K562 (cell line): ENCODE results near the gene RNF223. TPM values are rescaled to one million over a fixed set of nuclear protein-coding genes. Genes with fewer than 3 reads are reported as not detected.

Source experiments
- ATAC-seq: fragments of 200-7000 bp; cut with Tn5 transposase; 3 replicates; pipeline ENCODE4 v1.9.1; 2020; ENCODE audit warnings: moderate library complexity
- BruUV-seq: library from RNA; stranded (reverse); fragments of 400-500 nt; replicated peaks from 2 replicates; lab custom pipeline; 2021; lab: Mats Ljungman, UMichigan
- CTCF ChIA-PET: fragments of 300-600 bp; formaldehyde crosslinking; extraction: SDS; loops from one replicate; lab custom pipeline; 2021; ENCODE audit warnings: low intra/inter-chr PET ratio; lab: Yijun Ruan, JAX
- POLR2A ChIA-PET: fragments of 300-600, 350-650 bp; sonication (Branson Sonifier 250); formaldehyde crosslinking; extraction: SDS; loops from one replicate; lab custom pipeline; 2021; ENCODE audit warnings: antibody characterized with exemption, inconsistent platforms; lab: Yijun Ruan, JAX
- DNase-seq, 4 experiments: peaks; one replicate each; pipeline versions ENCODE4 v3.0.0 to v3.0.0-alpha.2; 2011 to 2018; ENCODE audit warnings: low spot score in 3 of 4, mixed read lengths in 3 of 4; ENCODE audit errors: extremely low read depth in 1 of 4
- FAIRE-seq: peaks from 2 replicates; lab custom pipeline; 2011; peaks lifted over from hg19 to GRCh38; lab: Jason Lieb, UNC
- H2AFZ ChIP-seq: 2 replicates; pipeline ENCODE4 v1.6.0; 2011; ENCODE audit warnings: low read depth, low read length, control low read depth, inconsistent platforms
- H3K27ac ChIP-seq: fragments of 200-600 bp; 3 replicates; pipeline ENCODE4 v1.8.0; 2011; ENCODE audit warnings: low read depth, mild to moderate bottlenecking, control low read depth, inconsistent platforms, low read length, moderate library complexity, mixed read lengths; ENCODE audit errors: extremely low read depth
- H3K27me3 ChIP-seq, 2 experiments: fragments of 300-600 bp in 1 of 2; 2 replicates in 1 of 2; 3 replicates in 1 of 2; pipeline versions ENCODE4 v1.6.0 to v1.8.0; 2011; ENCODE audit warnings: inconsistent platforms in 2 of 2, low read length in 2 of 2, mild to moderate bottlenecking in 1 of 2, mixed read lengths in 1 of 2, moderate library complexity in 1 of 2; ENCODE audit not compliant: control insufficient read depth in 2 of 2, insufficient read depth in 2 of 2
- H3K36me3 ChIP-seq: fragments of 300-600 bp; 3 replicates; pipeline ENCODE4 v1.8.0; 2011; ENCODE audit warnings: mild to moderate bottlenecking, low read length, inconsistent platforms; ENCODE audit not compliant: control insufficient read depth, insufficient read depth
- H3K4me1 ChIP-seq, 2 experiments: fragments of 200-600 bp in 1 of 2; replicated peaks in 1 of 2; 2 replicates in 1 of 2; 3 replicates in 1 of 2; pipeline versions ENCODE4 v1.5.1 to v1.8.0; 2011; ENCODE audit warnings: inconsistent platforms in 2 of 2, low read length in 2 of 2, mild to moderate bottlenecking in 1 of 2, mixed read lengths in 1 of 2, moderate library complexity in 1 of 2; ENCODE audit not compliant: control insufficient read depth in 2 of 2, insufficient read depth in 2 of 2
- H3K4me2 ChIP-seq: 2 replicates; pipeline ENCODE4 v1.6.1; 2011; ENCODE audit warnings: low read length, control low read depth, inconsistent platforms, mixed read lengths; ENCODE audit not compliant: insufficient read depth
- H3K4me3 ChIP-seq: fragments of 200-600 bp; sonication (generic), shearing (Covaris generic); 2 replicates; pipeline ENCODE4 v1.5.1; 2016; ENCODE audit warnings: control low read depth, inconsistent platforms
- H3K79me2 ChIP-seq: fragments of 200-600 bp; 3 replicates; pipeline ENCODE4 v1.8.0; 2011; ENCODE audit warnings: low read length, inconsistent platforms; ENCODE audit not compliant: control insufficient read depth, insufficient read depth
- H3K9ac ChIP-seq, 2 experiments: 2 replicates each; pipeline versions ENCODE4 v1.6.0 to v1.6.1; 2011; ENCODE audit warnings: low read depth in 2 of 2, low read length in 2 of 2, control low read depth in 1 of 2, inconsistent platforms in 1 of 2, mild to moderate bottlenecking in 1 of 2, mixed read lengths in 1 of 2; ENCODE audit not compliant: insufficient read depth in 1 of 2
- H3K9me1 ChIP-seq: one replicate; pipeline ENCODE4 v1.6.0; 2011; ENCODE audit warnings: inconsistent platforms, mild to moderate bottlenecking, low read length, moderate library complexity; ENCODE audit not compliant: control insufficient read depth, insufficient read depth
- H3K9me3 ChIP-seq: replicated peaks from 2 replicates; pipeline ENCODE4 v1.5.1; 2011; ENCODE audit warnings: low read depth, low read length, inconsistent platforms; ENCODE audit not compliant: control insufficient read depth, insufficient read depth
- H4K20me1 ChIP-seq: replicated peaks from 2 replicates; pipeline ENCODE4 v1.6.1; 2011; ENCODE audit warnings: low read length, inconsistent platforms, mixed read lengths; ENCODE audit not compliant: control insufficient read depth, insufficient read depth
- C11orf30 ChIP-seq: fragments of 450-650 bp; IDR thresholded peaks from 2 replicates; pipeline ENCODE4 v1.6.1; 2016; ENCODE audit warnings: low read depth, mild to moderate bottlenecking
- FOXP1 ChIP-seq: sonication (generic); formaldehyde crosslinking; IDR thresholded peaks from 2 replicates; pipeline ENCODE4 v1.8.0; 2022; ENCODE audit warnings: mild to moderate bottlenecking, missing genetic modification reagents
- MAFG ChIP-seq: fragments of 450-650 bp; conservative IDR thresholded peaks from 2 replicates; pipeline ENCODE4 v1.6.1; 2016; ENCODE audit warnings: missing genetic modification characterization, missing compliant biosample characterization
- NRF1 ChIP-seq, 2 experiments: fragments of 450-650 bp; IDR thresholded peaks in 1 of 2; conservative IDR thresholded peaks in 1 of 2; 2 replicates each; pipeline ENCODE4 v1.6.1; 2014; ENCODE audit warnings: mild to moderate bottlenecking in 2 of 2
- SMAD2 ChIP-seq: fragments of 150-350 bp; IDR thresholded peaks from 2 replicates; pipeline ENCODE4 v1.6.1; 2014; ENCODE audit warnings: low read depth, mild to moderate bottlenecking, low read length
- SP1 ChIP-seq: sonication (generic); formaldehyde crosslinking; IDR thresholded peaks from 2 replicates; pipeline ENCODE4 v1.8.1; 2022; ENCODE audit warnings: mild to moderate bottlenecking, missing genetic modification reagents
- ZNF165 ChIP-seq: fragments of 250-450 bp; sonication (Bioruptor Pico); IDR thresholded peaks from 2 replicates; pipeline ENCODE4 v1.4.0; 2020; ENCODE audit warnings: borderline replicate concordance
- ZNF444 ChIP-seq: fragments of 250-450 bp; sonication (Bioruptor Pico); IDR thresholded peaks from 2 replicates; pipeline ENCODE4 v1.4.0; 2020; ENCODE audit warnings: mild to moderate bottlenecking, moderate library complexity
- ZNF696 ChIP-seq: fragments of 250-450 bp; sonication (Bioruptor Pico); conservative IDR thresholded peaks from 2 replicates; pipeline ENCODE4 v1.4.0; 2020; ENCODE audit warnings: mild to moderate bottlenecking, moderate library complexity
- WGBS: fragments of 100-300 bp; shearing (Covaris generic); methylation state at CpG from one replicate; pipeline ENCODE4 v1.1.6; 2016; ENCODE audit warnings: low coverage, mixed read lengths; ENCODE audit not compliant: insufficient coverage; ENCODE audit errors: missing lambda C conversion rate; 5-methylcytosine and 5-hydroxymethylcytosine counted together
- in situ Hi-C: fragments of 300-500 bp; cut with MboI; formaldehyde crosslinking; loops from 4 replicates; pipeline ENCODE4 v1.15.0; 2018; ENCODE audit warnings: inconsistent platforms, mixed read lengths
- intact Hi-C: fragments of 100-400 bp; cut with micrococcal nuclease; formaldehyde crosslinking; loops from 2 replicates; pipeline ENCODE4 v1.14.2; 2022
- polyA plus RNA-seq, 8 experiments: library from polyadenylated mRNA; depleted of rRNA in 4 of 8; stranded (reverse) in 5 of 8; unstranded in 3 of 8; fragments of >200 nt; fragmentation: Nextera tagmentation in 2 of 8; fragmentation: Illumina TruSeq in 1 of 8; extraction: Ambion mirVana in 2 of 8; extraction: Trizol in 1 of 8; gene quantifications; 2 replicates each; pipeline versions ENCODE4 v1.2.1 to v1.2.3, GENCODE V29; 2011 to 2014; ENCODE audit warnings: inconsistent platforms in 1 of 8, missing spikeins in 1 of 8
- total RNA-seq, 7 experiments: library from RNA; depleted of rRNA in 6 of 7; stranded (reverse); fragments of >200 nt in 6 of 7; fragmentation: Illumina TruSeq in 2 of 7; extraction: Trizol in 2 of 7; gene quantifications; 2 replicates each; pipeline versions ENCODE4 v1.2.1 to v1.2.3, GENCODE V29; 2011 to 2021; ENCODE audit warnings: low replicate concordance in 1 of 7
- TF ChIP-seq, protein P1 (sequence below): fragments of 450-650 bp; formaldehyde crosslinking; IDR thresholded peaks from 2 replicates; pipeline ENCODE4 v1.4.0; 2022; ENCODE audit warnings: mild to moderate bottlenecking, moderate library complexity
- TF ChIP-seq, protein P2 (sequence below): sonication (generic); formaldehyde crosslinking; IDR thresholded peaks from 2 replicates; pipeline ENCODE4 v1.9.0; 2022; ENCODE audit warnings: mild to moderate bottlenecking, missing genetic modification reagents
- TF ChIP-seq, protein P3 (sequence below): fragments of 150-350 bp; IDR thresholded peaks from 2 replicates; pipeline ENCODE4 v1.6.1; 2014; ENCODE audit warnings: low read depth, mild to moderate bottlenecking, low read length, borderline replicate concordance

Gene RNF223
- total and polyA plus RNA-seq, 9 of the 15 experiments (the other 6 are each of a cell fraction or from before 2014, with no cell fraction given), result 0.04 to 0.32 TPM; not detected in 7

DNA sequence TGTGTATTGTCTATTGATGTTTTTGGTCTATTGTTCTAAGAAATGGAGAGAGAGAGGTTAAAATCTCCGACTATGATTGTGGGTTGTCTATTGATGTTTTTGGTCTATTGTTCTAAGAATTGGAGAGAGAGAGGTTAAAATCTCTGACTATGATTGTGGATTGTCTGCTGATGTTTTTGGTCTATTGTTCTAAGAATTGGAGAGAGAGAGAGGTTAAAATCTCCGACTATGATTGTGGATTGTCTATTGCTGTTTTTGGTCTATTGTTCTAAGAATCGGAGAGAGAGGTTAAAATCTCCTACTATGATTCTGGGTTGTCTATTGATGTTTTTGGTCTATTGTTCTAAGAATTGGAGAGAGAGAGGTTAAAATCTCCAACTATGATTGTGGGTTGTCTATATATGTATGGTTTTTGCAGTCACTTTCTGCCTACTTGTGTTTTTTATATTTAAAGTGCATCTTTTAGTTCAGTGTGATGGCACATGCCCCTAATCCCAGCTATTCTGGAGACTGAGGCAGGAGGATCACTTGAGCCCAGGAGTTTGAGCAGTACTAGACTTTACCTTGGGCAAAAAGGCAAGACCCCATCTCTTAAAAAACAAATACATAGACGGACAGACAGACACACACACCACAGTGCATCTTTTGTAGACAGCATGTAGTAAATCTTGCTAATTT is 25.5 kb upstream of the RNF223 start:
- no peaks in the 10 kb centered on the region; a peak in 1 of 5 replicates for H3K4me1 ChIP-seq
- no peak overlapping the region for H3K9ac ChIP-seq
- H3K4me2 ChIP-seq, result no peak overlapping the region
- H3K9me3 ChIP-seq, result peaks cover 2% of the 10 kb centered on the region; the same call in 1 of the 2 replicates
- no peaks in the 10 kb centered on the region for H3K9me1 ChIP-seq
- FAIRE-seq (no peak), DNase-seq (no peak), ATAC-seq (no peak)
- no peaks in the 10 kb centered on the region for H3K27me3 ChIP-seq
- no peak overlapping the region for H3K27ac ChIP-seq
- H2AFZ ChIP-seq, result no peak overlapping the region
- H4K20me1 ChIP-seq, result no peaks in the 10 kb centered on the region
- no peak overlapping the region for H3K4me3 ChIP-seq
- no TSS peak for BruUV-seq
- POLR2A ChIA-PET, result no interaction called here
- WGBS, result 70% methylated on average over 4 of the region's 4 CpGs
- H3K79me2 ChIP-seq, result peaks cover 10% of the 10 kb centered on the region
- in situ Hi-C loops (no loop called here), intact Hi-C loops (no loop called here)
- CTCF ChIA-PET, result no interaction called here
- H3K36me3 ChIP-seq, result no peaks in the 10 kb centered on the region; the same call in 2 of the 3 replicates
- no peak for TF ChIP-seq NRF1 (conservative IDR thresholded peaks at IDR 0.05 in 1 of 2, IDR thresholded peaks at IDR 0.05 in 1 of 2)
- no peak for TF ChIP-seq ZNF444 (CRISPR knock-in tag)
- TF ChIP-seq ZNF165 (CRISPR knock-in tag), result no peak
- no peak for TF ChIP-seq ZNF696 (CRISPR knock-in tag)
- TF ChIP-seq, protein P1, sequence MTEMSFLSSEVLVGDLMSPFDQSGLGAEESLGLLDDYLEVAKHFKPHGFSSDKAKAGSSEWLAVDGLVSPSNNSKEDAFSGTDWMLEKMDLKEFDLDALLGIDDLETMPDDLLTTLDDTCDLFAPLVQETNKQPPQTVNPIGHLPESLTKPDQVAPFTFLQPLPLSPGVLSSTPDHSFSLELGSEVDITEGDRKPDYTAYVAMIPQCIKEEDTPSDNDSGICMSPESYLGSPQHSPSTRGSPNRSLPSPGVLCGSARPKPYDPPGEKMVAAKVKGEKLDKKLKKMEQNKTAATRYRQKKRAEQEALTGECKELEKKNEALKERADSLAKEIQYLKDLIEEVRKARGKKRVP (CRISPR knock-in tag), result no peak
- TF ChIP-seq MAFG (tag), result no peak
- TF ChIP-seq C11orf30, result no peak
- no peak for TF ChIP-seq SMAD2
- TF ChIP-seq, protein P2, sequence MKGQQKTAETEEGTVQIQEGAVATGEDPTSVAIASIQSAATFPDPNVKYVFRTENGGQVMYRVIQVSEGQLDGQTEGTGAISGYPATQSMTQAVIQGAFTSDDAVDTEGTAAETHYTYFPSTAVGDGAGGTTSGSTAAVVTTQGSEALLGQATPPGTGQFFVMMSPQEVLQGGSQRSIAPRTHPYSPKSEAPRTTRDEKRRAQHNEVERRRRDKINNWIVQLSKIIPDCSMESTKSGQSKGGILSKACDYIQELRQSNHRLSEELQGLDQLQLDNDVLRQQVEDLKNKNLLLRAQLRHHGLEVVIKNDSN, result no peak
- TF ChIP-seq, protein P3, sequence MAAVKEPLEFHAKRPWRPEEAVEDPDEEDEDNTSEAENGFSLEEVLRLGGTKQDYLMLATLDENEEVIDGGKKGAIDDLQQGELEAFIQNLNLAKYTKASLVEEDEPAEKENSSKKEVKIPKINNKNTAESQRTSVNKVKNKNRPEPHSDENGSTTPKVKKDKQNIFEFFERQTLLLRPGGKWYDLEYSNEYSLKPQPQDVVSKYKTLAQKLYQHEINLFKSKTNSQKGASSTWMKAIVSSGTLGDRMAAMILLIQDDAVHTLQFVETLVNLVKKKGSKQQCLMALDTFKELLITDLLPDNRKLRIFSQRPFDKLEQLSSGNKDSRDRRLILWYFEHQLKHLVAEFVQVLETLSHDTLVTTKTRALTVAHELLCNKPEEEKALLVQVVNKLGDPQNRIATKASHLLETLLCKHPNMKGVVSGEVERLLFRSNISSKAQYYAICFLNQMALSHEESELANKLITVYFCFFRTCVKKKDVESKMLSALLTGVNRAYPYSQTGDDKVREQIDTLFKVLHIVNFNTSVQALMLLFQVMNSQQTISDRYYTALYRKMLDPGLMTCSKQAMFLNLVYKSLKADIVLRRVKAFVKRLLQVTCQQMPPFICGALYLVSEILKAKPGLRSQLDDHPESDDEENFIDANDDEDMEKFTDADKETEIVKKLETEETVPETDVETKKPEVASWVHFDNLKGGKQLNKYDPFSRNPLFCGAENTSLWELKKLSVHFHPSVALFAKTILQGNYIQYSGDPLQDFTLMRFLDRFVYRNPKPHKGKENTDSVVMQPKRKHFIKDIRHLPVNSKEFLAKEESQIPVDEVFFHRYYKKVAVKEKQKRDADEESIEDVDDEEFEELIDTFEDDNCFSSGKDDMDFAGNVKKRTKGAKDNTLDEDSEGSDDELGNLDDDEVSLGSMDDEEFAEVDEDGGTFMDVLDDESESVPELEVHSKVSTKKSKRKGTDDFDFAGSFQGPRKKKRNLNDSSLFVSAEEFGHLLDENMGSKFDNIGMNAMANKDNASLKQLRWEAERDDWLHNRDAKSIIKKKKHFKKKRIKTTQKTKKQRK, result no peak
- no peak for TF ChIP-seq SP1 (CRISPR knock-in tag)
- TF ChIP-seq FOXP1 (CRISPR knock-in tag), result no peak
